ENCODE results near the gene SLC16A2. TPM values are rescaled to one million over a fixed set of nuclear protein-coding genes. Genes with fewer than 3 reads are reported as not detected.

SLC16A2 gene
- total RNA-seq, 2 donors from 2014 or later: 6.4 to 8.3 TPM

DNA sequence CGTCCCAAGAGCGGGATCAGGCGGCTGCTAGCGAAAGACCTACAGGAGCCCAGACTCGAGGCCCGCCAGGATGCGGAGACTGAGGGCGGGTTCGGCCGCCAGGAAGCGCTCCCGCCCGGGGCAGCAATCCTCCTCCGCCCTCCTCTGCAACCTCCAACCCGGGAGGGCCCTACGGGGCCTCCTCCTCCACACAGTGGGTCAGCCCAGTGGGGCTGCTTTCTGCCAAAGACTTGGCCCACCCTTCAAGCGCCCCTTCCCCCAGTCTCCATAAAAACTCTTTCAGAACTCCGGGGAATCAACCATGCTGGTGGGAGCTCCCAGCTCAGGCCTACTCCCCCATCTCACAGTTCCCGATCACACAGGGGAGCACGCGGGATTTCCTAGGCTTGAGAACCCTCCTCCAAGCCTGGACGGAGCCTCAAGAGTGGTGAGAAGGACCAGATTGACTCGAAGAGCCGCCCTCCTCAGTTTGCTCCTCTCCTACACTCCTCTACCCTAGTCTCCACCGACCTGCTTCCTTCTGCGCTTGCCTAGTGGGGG is 115.6 kb downstream of the SLC16A2 start:
- Histone ChIP-seq H3K9me3 (no peaks in the 10 kb centered on the region), H3K4me1 (peaks cover 0 to 10% of the 10 kb centered on the region in 2 donors), H3K4me3 (peak overlapping the region; percentile 36 to 49), H3K36me3 (no peaks in the 10 kb centered on the region), H3K27me3 (no peaks in the 10 kb centered on the region), H3K27ac (peak overlapping the region; percentile 76 to 92)
- peak; percentile 61 for DNase-seq (ENCODE audit: low spot score)
- TF ChIP-seq, protein P1, sequence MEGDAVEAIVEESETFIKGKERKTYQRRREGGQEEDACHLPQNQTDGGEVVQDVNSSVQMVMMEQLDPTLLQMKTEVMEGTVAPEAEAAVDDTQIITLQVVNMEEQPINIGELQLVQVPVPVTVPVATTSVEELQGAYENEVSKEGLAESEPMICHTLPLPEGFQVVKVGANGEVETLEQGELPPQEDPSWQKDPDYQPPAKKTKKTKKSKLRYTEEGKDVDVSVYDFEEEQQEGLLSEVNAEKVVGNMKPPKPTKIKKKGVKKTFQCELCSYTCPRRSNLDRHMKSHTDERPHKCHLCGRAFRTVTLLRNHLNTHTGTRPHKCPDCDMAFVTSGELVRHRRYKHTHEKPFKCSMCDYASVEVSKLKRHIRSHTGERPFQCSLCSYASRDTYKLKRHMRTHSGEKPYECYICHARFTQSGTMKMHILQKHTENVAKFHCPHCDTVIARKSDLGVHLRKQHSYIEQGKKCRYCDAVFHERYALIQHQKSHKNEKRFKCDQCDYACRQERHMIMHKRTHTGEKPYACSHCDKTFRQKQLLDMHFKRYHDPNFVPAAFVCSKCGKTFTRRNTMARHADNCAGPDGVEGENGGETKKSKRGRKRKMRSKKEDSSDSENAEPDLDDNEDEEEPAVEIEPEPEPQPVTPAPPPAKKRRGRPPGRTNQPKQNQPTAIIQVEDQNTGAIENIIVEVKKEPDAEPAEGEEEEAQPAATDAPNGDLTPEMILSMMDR (IDR thresholded peaks at IDR 0.05): no peak

DNA sequence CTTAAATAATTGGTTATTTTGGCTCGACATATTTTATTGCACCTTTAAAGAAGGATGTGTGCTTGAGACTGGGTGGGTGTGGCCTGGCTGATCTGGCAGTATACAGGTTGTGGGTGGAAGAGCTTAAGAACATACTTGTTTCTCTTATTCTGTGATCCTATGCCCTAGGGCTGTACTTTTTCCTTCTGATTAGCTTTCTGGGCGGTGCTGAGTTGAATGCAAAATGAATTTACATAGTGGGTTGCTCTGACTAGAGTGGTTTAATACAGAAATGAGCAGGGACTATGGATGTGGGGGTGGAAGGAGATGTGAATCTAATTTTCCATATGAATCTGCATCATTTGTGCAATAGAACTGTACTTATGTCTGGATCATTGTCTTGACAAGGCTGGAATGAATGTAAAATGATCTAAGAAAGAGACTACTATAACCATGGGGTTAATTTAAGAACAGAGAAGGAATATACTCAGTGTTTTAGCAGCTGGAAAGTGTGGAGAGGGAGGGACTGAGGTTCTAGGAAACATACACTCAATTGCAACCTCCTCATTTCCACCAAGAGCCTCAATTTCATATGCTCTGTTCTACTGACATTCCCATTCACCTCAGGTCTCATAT is 119.4 kb downstream of the SLC16A2 start:
- Histone ChIP-seq H3K27me3 (no peaks in the 10 kb centered on the region), H3K9me3 (no peaks in the 10 kb centered on the region), H3K4me1 (peaks cover 0 to 10% of the 10 kb centered on the region in 2 donors), H3K4me3 (no peak overlapping the region), H3K27ac (no peak overlapping the region), H3K36me3 (no peaks in the 10 kb centered on the region)
- DNase-seq (ENCODE audit: low spot score): no peak
- TF ChIP-seq, protein P1 (IDR thresholded peaks at IDR 0.05): no peak

DNA sequence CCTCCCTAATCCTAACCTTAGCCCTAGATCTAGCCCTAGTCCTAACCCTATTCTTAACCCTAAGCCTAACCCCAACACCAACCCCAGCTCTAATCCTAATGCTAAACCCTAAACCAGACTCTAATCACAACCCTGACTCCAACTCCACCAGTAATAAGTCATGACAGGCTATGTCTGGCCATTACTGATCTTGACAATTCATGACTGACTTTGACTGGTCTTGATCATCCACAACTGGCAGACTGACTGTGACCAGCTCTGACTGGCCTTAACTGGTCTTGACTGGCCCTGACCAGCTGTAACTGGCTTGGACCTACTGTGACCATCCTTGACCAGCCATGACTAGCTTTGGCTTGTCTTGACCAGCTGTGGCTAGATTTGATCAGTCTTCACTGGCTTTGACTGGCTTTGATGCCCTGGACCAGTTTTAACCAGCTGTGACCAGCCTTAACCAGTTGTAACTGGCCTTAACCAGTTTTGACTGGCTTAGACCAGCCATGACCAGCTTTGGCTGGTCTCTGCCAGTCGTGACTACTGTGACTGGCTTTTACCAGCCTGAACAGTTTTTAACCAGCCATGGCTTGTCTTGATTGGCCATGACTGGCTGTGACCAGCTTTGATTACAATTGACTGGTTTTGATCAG is 124.7 kb downstream of the SLC16A2 start:
- H3K27me3 ChIP-seq: no peaks in the 10 kb centered on the region
- H3K9me3 ChIP-seq: no peaks in the 10 kb centered on the region
- TF ChIP-seq, protein P1 (IDR thresholded peaks at IDR 0.05): no peak
- no peak overlapping the region for H3K27ac ChIP-seq
- H3K4me1 ChIP-seq: no peaks in the 10 kb centered on the region
- DNase-seq (ENCODE audit: low spot score): peak; percentile 40
- no peak overlapping the region for H3K4me3 ChIP-seq
- no peaks in the 10 kb centered on the region for H3K36me3 ChIP-seq

DNA sequence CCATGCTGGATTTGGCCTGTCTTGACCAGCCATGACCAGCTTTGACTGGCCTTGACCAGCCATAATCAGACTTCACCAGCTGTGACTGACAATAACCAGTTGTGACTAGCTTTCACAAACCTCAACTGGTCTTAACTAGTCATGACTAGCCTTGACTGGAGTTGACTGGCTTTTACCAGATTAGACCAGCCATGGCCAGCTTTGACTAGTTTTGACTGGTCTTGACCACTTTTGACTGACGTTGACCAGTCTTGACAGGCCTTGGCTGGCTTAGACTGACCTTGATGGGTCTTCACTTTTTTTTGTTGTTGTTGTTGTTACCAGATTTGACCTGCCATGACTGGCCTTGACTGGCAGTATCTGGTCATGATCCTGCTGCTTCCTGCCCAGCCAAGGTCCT is 125.7 kb downstream of the SLC16A2 start:
- TF ChIP-seq, protein P1 (IDR thresholded peaks at IDR 0.05): no peak
- no peaks in the 10 kb centered on the region for H3K9me3 ChIP-seq
- H3K4me1 ChIP-seq: no peaks in the 10 kb centered on the region
- no peak overlapping the region for H3K27ac ChIP-seq
- H3K36me3 ChIP-seq: no peaks in the 10 kb centered on the region
- no peaks in the 10 kb centered on the region for H3K27me3 ChIP-seq
- H3K4me3 ChIP-seq: no peak overlapping the region
- DNase-seq (ENCODE audit: low spot score): peak; percentile 47

DNA sequence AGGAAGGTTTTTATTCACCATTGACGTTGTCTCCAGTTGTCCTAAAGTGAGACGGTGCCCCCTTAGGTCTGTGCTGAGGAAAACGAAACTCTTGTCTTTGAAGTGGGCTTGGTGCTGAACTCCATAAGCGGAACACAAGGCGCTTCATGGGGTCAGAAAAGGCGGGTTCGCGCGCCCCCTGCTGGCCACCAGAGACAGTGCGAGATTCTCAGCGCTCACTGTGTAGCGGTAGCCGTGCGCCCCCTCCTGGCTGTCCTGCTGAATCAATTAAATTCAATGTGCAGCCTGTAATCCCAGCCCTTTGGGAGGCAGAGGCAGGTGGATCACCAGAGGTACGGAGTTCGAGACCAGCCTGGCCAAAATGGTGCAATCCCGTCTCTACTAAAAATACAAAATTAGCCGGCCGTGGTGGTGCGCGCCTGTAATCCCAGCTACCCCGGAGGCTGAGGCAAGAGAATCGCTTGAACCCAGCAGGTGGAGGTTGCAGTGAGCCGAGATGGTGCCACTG is 129.1 kb downstream of the SLC16A2 start:
- DNase-seq (ENCODE audit: low spot score): peak; percentile 83
- H3K27ac ChIP-seq: no peak overlapping the region
- H3K4me3 ChIP-seq: peak overlapping the region in 1 of 2 donors; percentile 11

More for the DNA sequence above, 129.1 kb downstream of the SLC16A2 start:
- Histone ChIP-seq H3K36me3 (no peaks in the 10 kb centered on the region), H3K27me3 (no peaks in the 10 kb centered on the region), H3K9me3 (no peaks in the 10 kb centered on the region), H3K4me1 (no peaks in the 10 kb centered on the region)
- TF ChIP-seq, protein P1 (IDR thresholded peaks at IDR 0.05): peak; percentile 88 to 98
